Measurements from ENCODE around the gene PSMB10.
"Not testable (repeated sequence)": the region's sequence is repeated elsewhere in the genome, so short reads cannot be mapped to it uniquely, and the experiment has no call there.

- TF ChIP-seq ZNF274 (IDR thresholded peaks at IDR 0.05; ENCODE audit: low read length); ZNF274 (tag by site-specific recombination; IDR thresholded peaks at IDR 0.05; ENCODE audit: borderline replicate concordance); ZNF785 (tag by site-specific recombination; IDR thresholded peaks at IDR 0.05); CTCF (tag by site-specific recombination; IDR thresholded peaks at IDR 0.05); ZNF121 (tag by site-specific recombination; IDR thresholded peaks at IDR 0.05); ZNF626 (tag by site-specific recombination; IDR thresholded peaks at IDR 0.05); ZEB2 (tag by site-specific recombination; IDR thresholded peaks at IDR 0.05); ZNF114 (tag by site-specific recombination; IDR thresholded peaks at IDR 0.05); ZNF768 (tag by site-specific recombination; IDR thresholded peaks at IDR 0.05); ZNF513 (tag by site-specific recombination; IDR thresholded peaks at IDR 0.05): not testable (repeated sequence)
- TF ChIP-seq, protein P1, sequence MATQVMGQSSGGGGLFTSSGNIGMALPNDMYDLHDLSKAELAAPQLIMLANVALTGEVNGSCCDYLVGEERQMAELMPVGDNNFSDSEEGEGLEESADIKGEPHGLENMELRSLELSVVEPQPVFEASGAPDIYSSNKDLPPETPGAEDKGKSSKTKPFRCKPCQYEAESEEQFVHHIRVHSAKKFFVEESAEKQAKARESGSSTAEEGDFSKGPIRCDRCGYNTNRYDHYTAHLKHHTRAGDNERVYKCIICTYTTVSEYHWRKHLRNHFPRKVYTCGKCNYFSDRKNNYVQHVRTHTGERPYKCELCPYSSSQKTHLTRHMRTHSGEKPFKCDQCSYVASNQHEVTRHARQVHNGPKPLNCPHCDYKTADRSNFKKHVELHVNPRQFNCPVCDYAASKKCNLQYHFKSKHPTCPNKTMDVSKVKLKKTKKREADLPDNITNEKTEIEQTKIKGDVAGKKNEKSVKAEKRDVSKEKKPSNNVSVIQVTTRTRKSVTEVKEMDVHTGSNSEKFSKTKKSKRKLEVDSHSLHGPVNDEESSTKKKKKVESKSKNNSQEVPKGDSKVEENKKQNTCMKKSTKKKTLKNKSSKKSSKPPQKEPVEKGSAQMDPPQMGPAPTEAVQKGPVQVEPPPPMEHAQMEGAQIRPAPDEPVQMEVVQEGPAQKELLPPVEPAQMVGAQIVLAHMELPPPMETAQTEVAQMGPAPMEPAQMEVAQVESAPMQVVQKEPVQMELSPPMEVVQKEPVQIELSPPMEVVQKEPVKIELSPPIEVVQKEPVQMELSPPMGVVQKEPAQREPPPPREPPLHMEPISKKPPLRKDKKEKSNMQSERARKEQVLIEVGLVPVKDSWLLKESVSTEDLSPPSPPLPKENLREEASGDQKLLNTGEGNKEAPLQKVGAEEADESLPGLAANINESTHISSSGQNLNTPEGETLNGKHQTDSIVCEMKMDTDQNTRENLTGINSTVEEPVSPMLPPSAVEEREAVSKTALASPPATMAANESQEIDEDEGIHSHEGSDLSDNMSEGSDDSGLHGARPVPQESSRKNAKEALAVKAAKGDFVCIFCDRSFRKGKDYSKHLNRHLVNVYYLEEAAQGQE (tag by site-specific recombination; IDR thresholded peaks at IDR 0.05) = not testable (repeated sequence)
- TF ChIP-seq, protein P2, sequence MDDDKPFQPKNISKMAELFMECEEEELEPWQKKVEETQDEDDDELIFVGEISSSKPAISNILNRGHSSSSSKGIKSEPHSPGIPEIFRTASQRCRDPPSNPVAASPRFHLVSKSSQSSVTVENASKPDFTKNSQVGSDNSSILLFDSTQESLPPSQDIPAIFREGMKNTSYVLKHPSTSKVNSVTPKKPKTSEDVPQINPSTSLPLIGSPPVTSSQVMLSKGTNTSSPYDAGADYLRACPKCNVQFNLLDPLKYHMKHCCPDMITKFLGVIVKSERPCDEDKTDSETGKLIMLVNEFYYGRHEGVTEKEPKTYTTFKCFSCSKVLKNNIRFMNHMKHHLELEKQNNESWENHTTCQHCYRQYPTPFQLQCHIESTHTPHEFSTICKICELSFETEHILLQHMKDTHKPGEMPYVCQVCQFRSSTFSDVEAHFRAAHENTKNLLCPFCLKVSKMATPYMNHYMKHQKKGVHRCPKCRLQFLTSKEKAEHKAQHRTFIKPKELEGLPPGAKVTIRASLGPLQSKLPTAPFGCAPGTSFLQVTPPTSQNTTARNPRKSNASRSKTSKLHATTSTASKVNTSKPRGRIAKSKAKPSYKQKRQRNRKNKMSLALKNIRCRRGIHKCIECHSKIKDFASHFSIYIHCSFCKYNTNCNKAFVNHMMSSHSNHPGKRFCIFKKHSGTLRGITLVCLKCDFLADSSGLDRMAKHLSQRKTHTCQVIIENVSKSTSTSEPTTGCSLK (tag by site-specific recombination; IDR thresholded peaks at IDR 0.05) = not testable (repeated sequence)
- TF ChIP-seq, protein P3, sequence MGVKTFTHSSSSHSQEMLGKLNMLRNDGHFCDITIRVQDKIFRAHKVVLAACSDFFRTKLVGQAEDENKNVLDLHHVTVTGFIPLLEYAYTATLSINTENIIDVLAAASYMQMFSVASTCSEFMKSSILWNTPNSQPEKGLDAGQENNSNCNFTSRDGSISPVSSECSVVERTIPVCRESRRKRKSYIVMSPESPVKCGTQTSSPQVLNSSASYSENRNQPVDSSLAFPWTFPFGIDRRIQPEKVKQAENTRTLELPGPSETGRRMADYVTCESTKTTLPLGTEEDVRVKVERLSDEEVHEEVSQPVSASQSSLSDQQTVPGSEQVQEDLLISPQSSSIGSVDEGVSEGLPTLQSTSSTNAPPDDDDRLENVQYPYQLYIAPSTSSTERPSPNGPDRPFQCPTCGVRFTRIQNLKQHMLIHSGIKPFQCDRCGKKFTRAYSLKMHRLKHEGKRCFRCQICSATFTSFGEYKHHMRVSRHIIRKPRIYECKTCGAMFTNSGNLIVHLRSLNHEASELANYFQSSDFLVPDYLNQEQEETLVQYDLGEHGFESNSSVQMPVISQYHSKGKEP (tag by site-specific recombination; IDR thresholded peaks at IDR 0.05) = not testable (repeated sequence)
Observed at GRCh38 chr16:67972285-67972684, 35.6 kb upstream of the PSMB10 start.
